NCI-H2196 treated with DMSO at 0.1 percent for 48 hours (cell line): ENCODE results near the gene HEPN1.

Source experiments
- DNase-seq: peaks from one replicate; lab custom pipeline; 2025; ENCODE audit not compliant: unreplicated experiment; lab: John Stamatoyannopoulos, UW

The HEPN1 gene

GRCh38 chr11:124899383-124900145, 19.5 kb upstream of the HEPN1 start:
- DNase-seq: no peak

- no peak for DNase-seq
Observed at GRCh38 chr11:124900464-124900863, 18.6 kb upstream of the HEPN1 start.

- DNase-seq: no peak
Observed at GRCh38 chr11:124902616-124903015, 16.4 kb upstream of the HEPN1 start.

GRCh38 chr11:124915541-124916369, 3.3 kb upstream of the HEPN1 start:
- DNase-seq: no peak

GRCh38 chr11:124916370-124916710, 2.7 kb upstream of the HEPN1 start:
- DNase-seq: no peak

GRCh38 chr11:124917115-124917637, 1.9 kb upstream of the HEPN1 start:
- no peak for DNase-seq

- no peak for DNase-seq
Observed at GRCh38 chr11:124919898-124920297, 848 bp downstream of the HEPN1 start.

GRCh38 chr11:124920356-124920755, 1.3 kb downstream of the HEPN1 start:
- DNase-seq: no peak

GRCh38 chr11:124920870-124921609, 2.0 kb downstream of the HEPN1 start:
- peak; percentile 55 for DNase-seq

GRCh38 chr11:124922831-124923230, 3.8 kb downstream of the HEPN1 start:
- DNase-seq: no peak

GRCh38 chr11:124923296-124923695, 4.2 kb downstream of the HEPN1 start:
- DNase-seq: no peak

GRCh38 chr11:124928942-124929665, 10.1 kb downstream of the HEPN1 start:
- no peak for DNase-seq

GRCh38 chr11:124930799-124931198, 11.7 kb downstream of the HEPN1 start:
- DNase-seq: no peak

- DNase-seq: no peak
Observed at GRCh38 chr11:124934862-124935547, 16.0 kb downstream of the HEPN1 start.

- DNase-seq: no peak
Observed at GRCh38 chr11:124935548-124936514, 16.8 kb downstream of the HEPN1 start, which contains the start of gene HEPACAM. Gene HEPACAM (minus strand): TSS chr11:124936047. CDS start chr11:124936006, 41 bp downstream.

- no peak for DNase-seq
Observed at GRCh38 chr11:124937336-124937935, 18.4 kb downstream of the HEPN1 start.

- no peak for DNase-seq
Observed at GRCh38 chr11:124938206-124938765, 19.2 kb downstream of the HEPN1 start.

GRCh38 chr11:124938970-124939369, 19.9 kb downstream of the HEPN1 start:
- no peak for DNase-seq
